ENCODE results near the gene CTNNA2.

Gene CTNNA2

GRCh38 chr2:80149991-80150390 is 637.1 kb downstream of the CTNNA2 start:
- Histone ChIP-seq H3K9me3 (no peaks in the 10 kb centered on the region), H3K4me1 (peaks cover 16% of the 10 kb centered on the region), H3K36me3 (no peaks in the 10 kb centered on the region), H3K27me3 (no peaks in the 10 kb centered on the region), H3K4me3 (ENCODE audit: low read depth, low read length) (no peak overlapping the region)
- no peak for DNase-seq
- TF ChIP-seq, protein P1, sequence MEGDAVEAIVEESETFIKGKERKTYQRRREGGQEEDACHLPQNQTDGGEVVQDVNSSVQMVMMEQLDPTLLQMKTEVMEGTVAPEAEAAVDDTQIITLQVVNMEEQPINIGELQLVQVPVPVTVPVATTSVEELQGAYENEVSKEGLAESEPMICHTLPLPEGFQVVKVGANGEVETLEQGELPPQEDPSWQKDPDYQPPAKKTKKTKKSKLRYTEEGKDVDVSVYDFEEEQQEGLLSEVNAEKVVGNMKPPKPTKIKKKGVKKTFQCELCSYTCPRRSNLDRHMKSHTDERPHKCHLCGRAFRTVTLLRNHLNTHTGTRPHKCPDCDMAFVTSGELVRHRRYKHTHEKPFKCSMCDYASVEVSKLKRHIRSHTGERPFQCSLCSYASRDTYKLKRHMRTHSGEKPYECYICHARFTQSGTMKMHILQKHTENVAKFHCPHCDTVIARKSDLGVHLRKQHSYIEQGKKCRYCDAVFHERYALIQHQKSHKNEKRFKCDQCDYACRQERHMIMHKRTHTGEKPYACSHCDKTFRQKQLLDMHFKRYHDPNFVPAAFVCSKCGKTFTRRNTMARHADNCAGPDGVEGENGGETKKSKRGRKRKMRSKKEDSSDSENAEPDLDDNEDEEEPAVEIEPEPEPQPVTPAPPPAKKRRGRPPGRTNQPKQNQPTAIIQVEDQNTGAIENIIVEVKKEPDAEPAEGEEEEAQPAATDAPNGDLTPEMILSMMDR (IDR thresholded peaks at IDR 0.05; ENCODE audit: low read depth, low read length), result no peak

DNA sequence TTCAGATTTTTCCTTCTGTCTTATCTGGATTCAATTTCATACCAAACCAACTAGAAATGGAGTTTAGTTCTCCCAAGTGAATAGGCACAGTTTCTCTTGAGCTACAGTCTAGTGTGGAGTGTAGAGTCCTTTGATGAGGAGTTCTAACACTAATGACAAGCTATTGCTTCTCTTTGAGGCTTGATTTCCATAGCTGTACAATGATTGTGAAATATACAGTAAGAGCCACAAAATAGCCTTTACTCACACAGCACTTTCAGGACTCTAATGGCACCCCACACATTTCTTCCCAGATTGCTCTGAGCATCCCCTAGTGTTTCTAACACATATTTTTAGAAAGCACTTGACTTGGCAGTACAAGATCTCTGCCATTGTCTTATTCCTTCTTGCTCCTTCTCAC is 638.4 kb downstream of the CTNNA2 start:
- no peak overlapping the region for H3K4me3 ChIP-seq (ENCODE audit: low read depth, low read length)
- H3K4me1 ChIP-seq, result peaks cover 9% of the 10 kb centered on the region
- H3K36me3 ChIP-seq, result no peaks in the 10 kb centered on the region
- no peaks in the 10 kb centered on the region for H3K9me3 ChIP-seq
- no peak for DNase-seq
- H3K27me3 ChIP-seq, result no peaks in the 10 kb centered on the region
- TF ChIP-seq, protein P1 (IDR thresholded peaks at IDR 0.05; ENCODE audit: low read depth, low read length), result no peak

GRCh38 chr2:80151651-80152050 is 638.8 kb downstream of the CTNNA2 start:
- no peak for DNase-seq
- Histone ChIP-seq H3K27me3 (no peaks in the 10 kb centered on the region), H3K9me3 (no peaks in the 10 kb centered on the region), H3K36me3 (no peaks in the 10 kb centered on the region), H3K4me1 (peaks cover 9% of the 10 kb centered on the region), H3K4me3 (ENCODE audit: low read depth, low read length) (no peak overlapping the region)
- TF ChIP-seq, protein P1 (IDR thresholded peaks at IDR 0.05; ENCODE audit: low read depth, low read length), result no peak

DNA sequence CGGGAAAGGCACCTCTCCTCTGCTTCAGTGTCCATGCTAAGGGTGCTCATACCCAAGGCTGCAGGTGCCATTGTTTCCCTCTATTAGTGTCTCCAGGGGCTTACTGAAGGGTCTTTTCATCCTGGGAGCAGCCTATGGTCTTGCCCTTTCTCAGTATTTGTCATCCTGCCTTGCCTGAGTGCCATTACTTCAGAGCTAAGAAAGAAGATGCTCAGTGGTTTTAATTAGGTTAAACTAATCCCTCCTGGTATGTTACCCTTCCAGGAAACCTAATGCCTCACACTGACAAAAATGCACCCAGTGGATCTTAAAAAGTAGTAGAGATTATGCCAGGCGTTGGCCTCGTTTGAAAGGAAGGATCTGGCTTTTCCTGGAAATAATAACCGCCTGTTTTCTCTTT is 640.3 kb downstream of the CTNNA2 start:
- DNase-seq, result no peak
- TF ChIP-seq, protein P1 (IDR thresholded peaks at IDR 0.05; ENCODE audit: low read depth, low read length), result no peak
- Histone ChIP-seq H3K27me3 (no peaks in the 10 kb centered on the region), H3K4me3 (ENCODE audit: low read depth, low read length) (no peak overlapping the region), H3K4me1 (peaks cover 2% of the 10 kb centered on the region; the same call in 1 of the 2 replicates), H3K9me3 (no peaks in the 10 kb centered on the region), H3K36me3 (no peaks in the 10 kb centered on the region)

DNA sequence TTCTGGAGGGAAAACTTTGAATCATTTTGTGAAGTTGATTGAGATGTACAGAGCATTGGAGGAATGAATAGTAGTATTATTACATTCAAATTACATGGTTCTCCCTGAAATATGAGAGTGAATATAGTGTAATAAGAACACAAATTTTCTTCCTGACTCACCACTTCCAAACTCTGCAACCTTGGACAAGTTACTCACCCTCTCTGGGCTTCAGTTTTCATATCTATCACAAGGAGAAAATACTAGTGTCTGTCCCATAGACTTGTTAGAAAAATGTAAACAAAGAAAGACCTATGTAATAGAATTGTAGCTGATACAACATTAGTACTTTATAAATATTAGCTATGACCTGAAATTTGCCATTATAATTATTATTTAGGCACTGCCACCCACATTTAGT is 640.9 kb downstream of the CTNNA2 start:
- TF ChIP-seq, protein P1 (IDR thresholded peaks at IDR 0.05; ENCODE audit: low read depth, low read length), result no peak
- DNase-seq, result no peak
- no peaks in the 10 kb centered on the region for H3K9me3 ChIP-seq

DNA sequence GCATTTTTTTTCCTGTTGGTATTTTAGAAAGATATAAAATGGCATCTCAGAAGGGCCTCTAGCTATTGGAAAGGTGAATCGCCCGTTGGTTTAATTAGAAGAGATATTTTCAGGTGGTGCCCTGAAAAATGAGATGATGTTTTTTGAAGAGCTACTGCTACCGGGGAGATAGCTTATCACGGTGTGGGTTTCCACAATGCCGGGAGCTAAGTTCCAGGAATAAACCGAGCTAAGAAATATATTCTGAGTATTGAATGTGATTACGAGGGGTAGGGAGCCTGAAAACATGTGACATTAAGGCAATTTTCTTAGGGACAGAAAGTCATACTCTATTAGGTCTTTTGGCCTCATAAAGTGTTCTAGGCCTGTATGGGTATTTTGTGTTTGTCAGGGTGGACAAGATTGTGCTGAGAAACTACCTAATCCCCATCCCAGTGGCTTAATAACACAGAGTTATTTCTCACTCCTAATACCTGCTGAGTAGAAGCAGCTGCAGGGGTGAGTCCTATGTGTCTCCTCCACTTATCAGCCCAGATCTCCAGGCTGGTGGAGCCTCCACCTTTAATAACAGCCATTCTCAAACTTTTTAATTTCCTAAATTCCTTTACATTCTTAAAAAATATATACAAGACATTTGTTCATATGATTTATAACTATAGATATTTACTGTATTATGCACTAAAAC is 641.5 kb downstream of the CTNNA2 start:
- H3K4me1 ChIP-seq, result no peaks in the 10 kb centered on the region
- no peak overlapping the region for H3K4me3 ChIP-seq (ENCODE audit: low read depth, low read length)
- DNase-seq, result no peak
- H3K36me3 ChIP-seq, result no peaks in the 10 kb centered on the region
- no peaks in the 10 kb centered on the region for H3K27me3 ChIP-seq
- TF ChIP-seq, protein P1 (IDR thresholded peaks at IDR 0.05; ENCODE audit: low read depth, low read length), result no peak
- no peaks in the 10 kb centered on the region for H3K9me3 ChIP-seq

More for the DNA sequence above, 640.9 kb downstream of the CTNNA2 start:
- Histone ChIP-seq H3K27me3 (no peaks in the 10 kb centered on the region), H3K4me3 (ENCODE audit: low read depth, low read length) (no peak overlapping the region), H3K36me3 (no peaks in the 10 kb centered on the region), H3K4me1 (no peaks in the 10 kb centered on the region)

Measured in BE2C (cell line).